Tibial nerve (tissue), 4 donors: ENCODE results near the gene G2E3.

ENCODE experiments used
- CTCF ChIP-seq, 5 experiments: fragments of 200-600 bp in 3 of 5; fragments of 450-650 bp in 2 of 5; sonication (generic) in 3 of 5; IDR thresholded peaks; one replicate each; pipeline ENCODE4 v1.5.1; 2016 to 2019; ENCODE audit warnings: antibody characterized with exemption in 5 of 5, mild to moderate bottlenecking in 3 of 5, moderate library complexity in 2 of 5
- EP300 ChIP-seq, 2 donors: sonication (generic); formaldehyde crosslinking; IDR thresholded peaks; one replicate each; pipeline ENCODE4 v1.6.1; 2017; ENCODE audit warnings: antibody characterized with exemption in 2 of 2, mild to moderate bottlenecking in 1 of 2
- POLR2A ChIP-seq, 2 donors: fragments of 450-650 bp; IDR thresholded peaks; one replicate each; pipeline ENCODE4 v1.6.1; 2017; ENCODE audit warnings: antibody characterized with exemption in 2 of 2, mild to moderate bottlenecking in 2 of 2, moderate library complexity in 2 of 2

- TF ChIP-seq CTCF (IDR thresholded peaks at IDR 0.05) (peak in 1 of 5 experiments; percentile 29), EP300 (IDR thresholded peaks at IDR 0.05) (peak; percentile 87 to 99), POLR2A (IDR thresholded peaks at IDR 0.05) (peak; percentile 95 to 96)
These were observed 63.2 kb downstream of the G2E3 start, which contains the start of gene SCFD1 for GRCh38 chr14:30621940-30622830.
